GM19351 (cell line): Measurements from ENCODE around the gene CFP.
A peak's percentile ranks its signal among the peaks of the same experiment; 100 is the strongest.
"Not testable (repeated sequence)": the region's sequence is repeated elsewhere in the genome, so short reads cannot be mapped to it uniquely, and the experiment has no call there.

Source experiments
- ATAC-seq: cut with Tn5 transposase; IDR thresholded peaks from one replicate; pipeline ENCODE4 v1.9.1; 2021; ENCODE audit warnings: mild to moderate bottlenecking, moderate library complexity; ENCODE audit not compliant: unreplicated experiment

CFP gene

GRCh38 chrX:47607091-47607490 is 22.6 kb downstream of the CFP start:
- ATAC-seq, result no peak

GRCh38 chrX:47605024-47605423 is 24.7 kb downstream of the CFP start:
- no peak for ATAC-seq

- ATAC-seq, result not testable (repeated sequence)
These were observed 26.6 kb downstream of the CFP start for GRCh38 chrX:47603125-47603524.

GRCh38 chrX:47597222-47597621 is 32.5 kb downstream of the CFP start:
- ATAC-seq, result no peak

GRCh38 chrX:47596256-47596655 is 33.5 kb downstream of the CFP start:
- no peak for ATAC-seq

GRCh38 chrX:47595716-47596251 is 33.9 kb downstream of the CFP start:
- ATAC-seq, result no peak

GRCh38 chrX:47593522-47593921 is 36.2 kb downstream of the CFP start:
- no peak for ATAC-seq

- no peak for ATAC-seq
These were observed 38.7 kb downstream of the CFP start for GRCh38 chrX:47590984-47591383.

GRCh38 chrX:47587906-47588735 is 41.6 kb downstream of the CFP start:
- ATAC-seq, result no peak

- ATAC-seq, result no peak
These were observed 42.4 kb downstream of the CFP start for GRCh38 chrX:47587091-47587891.

- no peak for ATAC-seq
These were observed 43.5 kb downstream of the CFP start for GRCh38 chrX:47586043-47586787.

- no peak for ATAC-seq
These were observed 44.5 kb downstream of the CFP start for GRCh38 chrX:47585273-47585672.

GRCh38 chrX:47584714-47585113 is 45.0 kb downstream of the CFP start:
- ATAC-seq, result no peak

GRCh38 chrX:47583240-47583861 is 46.4 kb downstream of the CFP start:
- ATAC-seq, result no peak

- peak; percentile 83 for ATAC-seq
These were observed 47.7 kb downstream of the CFP start, which contains the start of gene TIMP1 for GRCh38 chrX:47581731-47582647. TSS of gene TIMP1 (plus strand) at chrX:47582436. CDS start at chrX:47583416, 980 bp downstream.

- no peak for ATAC-seq
These were observed 50.2 kb downstream of the CFP start for GRCh38 chrX:47579537-47579936.

- no peak for ATAC-seq
These were observed 51.0 kb downstream of the CFP start for GRCh38 chrX:47578692-47579091.

- ATAC-seq, result no peak
These were observed 51.8 kb downstream of the CFP start for GRCh38 chrX:47577901-47578300.

- ATAC-seq, result no peak
These were observed 52.3 kb downstream of the CFP start for GRCh38 chrX:47577424-47577823.
